Thyroid gland (tissue), 4 donors: ENCODE measurements around the gene LSS. TPM values are rescaled to one million over a fixed set of nuclear protein-coding genes. Genes with fewer than 3 reads are reported as not detected.

Source experiments
- DNase-seq, 2 donors: peaks; one replicate each; pipeline ENCODE4 v3.0.0-alpha.2; 2019
- H3K27ac ChIP-seq, 3 donors: fragments of 200-600 bp; sonication (generic); 1 replicate in 2 of 3; 2 replicates in 1 of 3; pipeline ENCODE4 v1.5.1; 2016 to 2019; ENCODE audit warnings: mild to moderate bottlenecking in 1 of 3, moderate library complexity in 1 of 3
- H3K27me3 ChIP-seq: fragments of 200-600 bp; sonication (generic); one replicate; pipeline ENCODE4 v1.5.1; 2019
- H3K36me3 ChIP-seq, 2 donors: fragments of 200-600 bp; sonication (generic); one replicate each; pipeline ENCODE4 v1.5.1; 2016 to 2019
- H3K4me1 ChIP-seq, 2 donors: fragments of 200-600 bp; sonication (generic); one replicate each; pipeline ENCODE4 v1.5.1; 2017 to 2019
- H3K4me3 ChIP-seq, 3 donors: fragments of 200-600 bp; sonication (generic); replicated peaks in 1 of 3; 1 replicate in 2 of 3; 2 replicates in 1 of 3; pipeline ENCODE4 v1.5.1; 2016; ENCODE audit warnings: mild to moderate bottlenecking in 1 of 3
- H3K9me3 ChIP-seq: fragments of 200-600 bp; sonication (generic); one replicate; pipeline ENCODE4 v1.5.1; 2017
- POLR2A ChIP-seq, 2 donors: fragments of 450-650 bp; IDR thresholded peaks; one replicate each; pipeline ENCODE4 v1.6.1; 2017; ENCODE audit warnings: antibody characterized with exemption in 2 of 2, mild to moderate bottlenecking in 2 of 2, moderate library complexity in 1 of 2
- WGBS, 2 donors: methylation state at CpG; one replicate each; pipeline ENCODE4 v1.1.5; 2017; 5-methylcytosine and 5-hydroxymethylcytosine counted together
- intact Hi-C: fragments of 100-400 bp; cut with DNase I; formaldehyde crosslinking; loops from one replicate; pipeline ENCODE4 v1.15.1; 2023
- total RNA-seq, 4 donors: library from RNA; depleted of rRNA; stranded (reverse); fragments of >200 nt; gene quantifications; one replicate each; pipeline ENCODE4 v1.2.3, GENCODE V29; 2016
- TF ChIP-seq, protein P1 (sequence below), 6 experiments: fragments of 200-600 bp in 3 of 6; fragments of 450-650 bp in 3 of 6; sonication (generic) in 3 of 6; IDR thresholded peaks; one replicate each; pipeline ENCODE4 v1.5.1; 2016 to 2019; ENCODE audit warnings: antibody characterized with exemption in 6 of 6, mild to moderate bottlenecking in 2 of 6, inconsistent platforms in 1 of 6, moderate library complexity in 1 of 6

LSS gene
- total RNA-seq, 4 donors from 2014 or later: 31.4 to 57.7 (median 42.0) TPM

DNA sequence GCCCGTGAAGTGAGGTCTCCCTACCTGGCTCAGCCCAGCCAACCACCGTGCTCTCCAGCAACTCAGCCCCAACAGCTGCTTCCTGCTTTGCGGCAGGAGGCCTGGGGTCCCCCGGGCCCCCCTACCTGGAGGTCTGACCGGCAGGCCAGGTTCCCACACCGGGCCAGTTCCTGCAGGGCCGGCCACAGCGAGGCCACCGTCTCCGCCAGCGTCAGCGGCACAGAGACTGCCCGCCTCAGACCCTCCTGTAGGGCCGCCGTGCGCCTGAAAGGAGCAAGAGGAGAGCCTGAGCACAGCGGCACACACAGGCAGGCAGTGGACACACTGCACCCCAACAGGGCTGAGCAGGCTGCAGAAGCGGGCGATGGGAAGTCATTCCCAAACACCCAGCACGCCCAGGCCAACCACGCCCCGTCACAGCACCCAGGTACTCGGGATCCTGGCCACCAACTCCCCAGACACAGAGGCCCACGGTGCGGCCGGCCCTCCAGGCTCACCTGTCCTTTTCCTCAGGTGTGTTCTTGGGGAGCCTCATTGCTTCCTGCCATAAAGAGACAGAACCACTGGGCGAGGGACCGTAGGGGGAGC is 90.1 kb downstream of the LSS start:
- WGBS, 2 donors: 88 to 92% methylated on average over 5 to 9 of the region's 28 CpGs

More for the DNA sequence above, 90.1 kb downstream of the LSS start:
- no peaks in the 10 kb centered on the region for H3K9me3 ChIP-seq
- no peak overlapping the region for H3K27ac ChIP-seq
- no peak overlapping the region for H3K4me3 ChIP-seq
- H3K27me3 ChIP-seq: no peaks in the 10 kb centered on the region
- H3K36me3 ChIP-seq: no peaks in the 10 kb centered on the region
- TF ChIP-seq, protein P1, sequence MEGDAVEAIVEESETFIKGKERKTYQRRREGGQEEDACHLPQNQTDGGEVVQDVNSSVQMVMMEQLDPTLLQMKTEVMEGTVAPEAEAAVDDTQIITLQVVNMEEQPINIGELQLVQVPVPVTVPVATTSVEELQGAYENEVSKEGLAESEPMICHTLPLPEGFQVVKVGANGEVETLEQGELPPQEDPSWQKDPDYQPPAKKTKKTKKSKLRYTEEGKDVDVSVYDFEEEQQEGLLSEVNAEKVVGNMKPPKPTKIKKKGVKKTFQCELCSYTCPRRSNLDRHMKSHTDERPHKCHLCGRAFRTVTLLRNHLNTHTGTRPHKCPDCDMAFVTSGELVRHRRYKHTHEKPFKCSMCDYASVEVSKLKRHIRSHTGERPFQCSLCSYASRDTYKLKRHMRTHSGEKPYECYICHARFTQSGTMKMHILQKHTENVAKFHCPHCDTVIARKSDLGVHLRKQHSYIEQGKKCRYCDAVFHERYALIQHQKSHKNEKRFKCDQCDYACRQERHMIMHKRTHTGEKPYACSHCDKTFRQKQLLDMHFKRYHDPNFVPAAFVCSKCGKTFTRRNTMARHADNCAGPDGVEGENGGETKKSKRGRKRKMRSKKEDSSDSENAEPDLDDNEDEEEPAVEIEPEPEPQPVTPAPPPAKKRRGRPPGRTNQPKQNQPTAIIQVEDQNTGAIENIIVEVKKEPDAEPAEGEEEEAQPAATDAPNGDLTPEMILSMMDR (IDR thresholded peaks at IDR 0.05): no peak
- no peak for TF ChIP-seq POLR2A (IDR thresholded peaks at IDR 0.05)
- H3K4me1 ChIP-seq: no peaks in the 10 kb centered on the region
- intact Hi-C loops: no loop called here
- no peak for DNase-seq

Other genes with a start within 250 kb of the LSS start
- gene COL6A1, start 247.0 kb downstream of the LSS start, total RNA-seq: 100 to 1,000 TPM in 3 of 4 donors, 10 to 100 TPM in 1; 96.1 to 213 (median 162) TPM
- gene COL6A2, start 130.7 kb downstream of the LSS start, total RNA-seq: 100 to 1,000 TPM in 3 of 4 donors, 10 to 100 TPM in 1; 79.4 to 191 (median 172) TPM
- gene FTCD, start 73.2 kb downstream of the LSS start, total RNA-seq: 1 to 10 TPM in 1 of 4 donors, under 1 TPM in 2, not detected in 1; 0.78 to 1.2 (median 0.94) TPM
- 1 to 10 TPM; 3.5 to 9.0 (median 5.8) TPM for gene SPATC1L, start 44.3 kb downstream of the LSS start, total RNA-seq
- gene MCM3AP, start 56.8 kb upstream of the LSS start, total RNA-seq: 100 to 1,000 TPM in 1 of 4 donors, 10 to 100 TPM in 3; 65.7 to 116 (median 81.0) TPM
- 10 to 100 TPM; 12.6 to 25.4 (median 21.0) TPM for gene YBEY, start 57.6 kb upstream of the LSS start, total RNA-seq
- 1 to 10 TPM in 3 of 4 donors, under 1 TPM in 1; 0.89 to 2.2 (median 1.7) TPM for gene C21orf58, start 95.1 kb upstream of the LSS start, total RNA-seq
- gene PCNT, start 95.4 kb upstream of the LSS start, total RNA-seq: 10 to 100 TPM; 23.9 to 36.6 (median 33.2) TPM
- 10 to 100 TPM; 35.1 to 56.3 (median 42.9) TPM for gene DIP2A, start 230.1 kb upstream of the LSS start, total RNA-seq